ENCODE data around the gene ZFPL1.

ZFPL1 gene

DNA sequence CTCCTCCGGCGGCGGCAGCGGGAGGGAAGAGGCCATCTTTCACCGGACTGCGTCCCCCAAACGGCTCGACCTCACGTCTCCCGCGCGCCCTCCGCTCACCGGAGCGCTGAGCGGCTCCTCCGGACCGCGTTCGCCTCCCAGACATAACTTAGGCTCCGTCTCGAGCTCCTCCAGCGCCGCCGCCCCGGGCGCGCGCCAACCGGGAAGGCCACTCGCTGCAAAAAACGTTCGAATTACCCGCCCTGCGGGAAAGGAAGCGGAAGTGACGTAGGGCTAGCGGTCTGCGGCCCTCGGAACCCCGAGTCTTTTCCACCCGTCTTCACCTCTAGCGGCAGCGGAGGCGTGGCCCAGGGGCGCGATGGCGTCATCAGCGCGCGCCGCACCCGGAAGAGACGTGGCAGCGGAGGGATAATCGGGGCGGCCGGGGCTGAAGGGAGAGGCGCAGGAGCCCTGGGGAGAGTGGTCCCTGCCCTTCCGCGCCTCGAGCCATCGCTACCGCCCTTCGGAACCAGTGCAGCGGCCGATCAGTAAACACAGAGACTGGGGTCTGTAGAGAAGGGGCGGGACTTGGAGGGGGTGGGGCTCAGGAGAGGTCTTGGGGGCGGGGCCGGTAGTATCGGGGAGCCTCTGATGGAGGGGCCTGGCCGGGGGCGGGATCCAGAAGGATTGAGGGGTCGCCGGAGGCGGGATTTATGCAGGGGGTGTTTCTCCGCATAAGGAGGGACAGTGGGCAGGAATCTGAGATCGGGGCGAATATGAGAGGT, at the start of gene ZFPL1, which contains the start of gene CDCA5:
ZFPL1 (plus strand) TSS at position 389 of the 764 bp plus-strand sequence. CDS start 477 bp downstream, outside the sequence.
CDCA5 (minus strand) TSS at position 207 of the 764 bp plus-strand sequence; CDS start at position 145, 62 bp downstream.
- peaks cover 46% of the 10 kb centered on the region for H3K4me1 Mint-ChIP-seq
- peaks cover 95% of the 10 kb centered on the region for H3K36me3 Mint-ChIP-seq
- H3K27ac Mint-ChIP-seq = peak within 1 kb of the TSS; percentile 99
- DNase-seq (ENCODE audit: low spot score in 2 of 2) (peak; percentile 98 to 99), ATAC-seq (peak; percentile 93)
- H3K9me3 Mint-ChIP-seq = no peaks in the 10 kb centered on the region
- peak within 1 kb of the TSS; percentile 99 for H3K4me3 Mint-ChIP-seq

DNA sequence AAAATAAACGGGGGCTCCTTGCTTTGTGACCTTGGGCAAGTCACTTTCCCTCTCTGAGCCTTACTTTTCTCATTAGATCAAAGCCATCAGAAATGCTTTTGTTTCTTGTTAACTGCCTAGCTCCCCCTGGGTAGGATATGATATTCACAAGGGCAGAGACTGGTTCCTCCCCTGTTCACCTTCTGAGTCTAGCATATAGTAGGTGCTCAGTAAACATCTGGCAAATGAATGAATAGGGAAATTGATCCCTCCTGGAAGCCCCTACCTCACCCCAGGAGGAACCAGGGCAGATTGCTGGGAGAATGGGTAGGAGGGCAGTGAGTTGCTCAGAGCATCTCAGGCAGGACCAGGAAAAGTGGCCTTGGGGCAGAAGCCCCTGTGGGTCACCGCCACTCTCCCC, 49.6 kb upstream of the ZFPL1 start:
- no peak for ATAC-seq
- DNase-seq (ENCODE audit: low spot score in 2 of 2) = no peak
- no peak overlapping the region for H3K4me3 Mint-ChIP-seq
- no peaks in the 10 kb centered on the region for H3K4me1 Mint-ChIP-seq
- H3K27ac Mint-ChIP-seq = no peak overlapping the region
- H3K36me3 Mint-ChIP-seq = peaks cover 31% of the 10 kb centered on the region
- H3K9me3 Mint-ChIP-seq = no peaks in the 10 kb centered on the region

DNA sequence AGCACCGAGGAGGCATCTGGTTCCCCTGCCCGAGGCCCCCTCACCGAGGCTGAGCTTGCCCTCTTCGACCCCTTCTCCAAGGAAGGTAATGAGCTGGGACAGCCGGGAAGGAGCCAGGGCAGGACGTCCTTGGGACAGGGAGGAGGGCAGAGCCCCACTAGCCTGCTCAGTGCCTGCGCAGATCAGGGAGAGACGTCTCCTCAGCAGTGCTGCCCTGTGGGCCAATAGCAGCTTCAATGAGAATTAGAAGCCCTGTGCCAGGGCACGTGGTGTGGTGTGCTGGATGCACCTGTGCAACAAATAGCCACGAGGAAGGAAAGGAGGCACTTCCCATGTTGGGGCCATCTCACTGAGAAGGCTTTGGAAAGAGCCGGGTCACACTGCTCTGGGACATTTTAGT, 48.4 kb upstream of the ZFPL1 start:
- ATAC-seq = no peak
- Mint-ChIP-seq H3K36me3 (peaks cover 31% of the 10 kb centered on the region), H3K4me1 (no peaks in the 10 kb centered on the region), H3K27ac (no peak overlapping the region), H3K4me3 (no peak overlapping the region), H3K9me3 (no peaks in the 10 kb centered on the region)
- DNase-seq (ENCODE audit: low spot score in 2 of 2) = no peak

DNA sequence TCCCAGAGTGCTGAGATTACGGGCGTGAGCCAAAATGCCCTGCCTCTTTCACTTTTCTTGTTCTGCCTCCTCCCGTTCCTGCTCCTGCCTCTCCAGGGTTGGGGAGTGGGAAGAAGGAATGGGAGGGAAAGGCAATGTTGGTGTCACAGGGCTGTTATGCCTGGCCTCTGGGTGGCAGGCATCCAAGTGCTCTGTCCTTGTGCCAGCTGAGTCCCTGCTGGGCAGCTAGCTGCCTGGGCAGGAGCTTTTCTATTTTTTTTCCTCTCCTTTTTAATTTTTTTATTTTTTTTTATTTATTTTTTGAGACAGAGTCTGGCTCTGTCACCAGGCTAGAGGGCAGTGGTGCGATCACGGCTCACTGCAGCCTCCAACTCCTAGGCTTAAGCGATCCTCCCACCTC, 47.1 kb upstream of the ZFPL1 start:
- Mint-ChIP-seq H3K4me1 (no peaks in the 10 kb centered on the region), H3K4me3 (no peak overlapping the region), H3K27ac (no peak overlapping the region), H3K9me3 (no peaks in the 10 kb centered on the region), H3K36me3 (peaks cover 31% of the 10 kb centered on the region)
- ATAC-seq (no peak), DNase-seq (ENCODE audit: low spot score in 2 of 2) (no peak)

DNA sequence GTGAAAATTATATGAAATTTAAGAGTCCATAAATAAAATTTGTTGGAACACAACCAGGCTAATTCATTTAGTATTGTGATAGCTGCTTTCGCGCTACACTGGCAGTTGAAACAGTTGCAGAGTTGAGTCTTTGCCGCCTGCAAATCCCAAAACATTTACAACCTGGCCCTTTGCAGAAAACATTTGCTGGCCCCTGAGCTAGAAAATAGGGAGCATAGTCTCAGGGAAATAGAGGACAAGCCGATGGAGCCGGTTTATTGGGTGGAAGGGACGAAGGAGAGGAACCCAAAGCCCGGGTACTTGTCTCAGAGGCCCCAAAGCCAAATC, 43.5 kb upstream of the ZFPL1 start:
- H3K4me1 Mint-ChIP-seq = peaks cover 17% of the 10 kb centered on the region
- no peaks in the 10 kb centered on the region for H3K9me3 Mint-ChIP-seq
- DNase-seq (ENCODE audit: low spot score in 2 of 2) (no peak), ATAC-seq (no peak)
- H3K27ac Mint-ChIP-seq = peak overlapping the region; percentile 93
- peak overlapping the region; percentile 83 for H3K4me3 Mint-ChIP-seq
- peaks cover 33% of the 10 kb centered on the region for H3K36me3 Mint-ChIP-seq

GRCh38 chr11:65040847-65041622, 43.0 kb upstream of the ZFPL1 start, which contains the start of gene SAC3D1:
Gene SAC3D1 (plus strand): TSS chr11:65041210. CDS start chr11:65041293, 83 bp downstream.
- ATAC-seq (peak; percentile 96), DNase-seq (ENCODE audit: low spot score in 2 of 2) (peak; percentile 83 to 94)
- Mint-ChIP-seq H3K36me3 (peaks cover 27% of the 10 kb centered on the region), H3K4me1 (peaks cover 17% of the 10 kb centered on the region), H3K4me3 (peak within 1 kb of the TSS; percentile 83), H3K9me3 (no peaks in the 10 kb centered on the region), H3K27ac (peak within 1 kb of the TSS; percentile 93)

DNA sequence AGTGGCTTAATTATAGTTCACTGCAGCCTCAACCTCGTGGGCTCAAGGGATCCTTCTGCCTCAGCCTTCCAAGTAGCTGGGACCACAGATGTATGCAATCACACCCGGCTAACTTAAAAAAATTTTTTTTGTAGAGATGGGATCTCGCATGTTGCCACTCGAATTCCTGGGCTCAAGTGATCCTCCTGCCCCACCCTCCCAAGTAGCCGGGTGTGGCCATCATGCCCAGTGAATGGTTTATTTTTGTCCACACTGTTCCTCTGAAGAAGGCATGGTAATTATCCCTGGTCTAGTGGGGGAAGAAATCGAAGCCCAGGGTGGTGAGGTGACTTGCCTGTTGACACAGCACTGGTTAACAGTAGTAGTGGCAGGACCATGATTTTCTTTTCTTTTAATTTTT, 41.1 kb upstream of the ZFPL1 start:
- DNase-seq (ENCODE audit: low spot score in 2 of 2) (no peak), ATAC-seq (no peak)
- Mint-ChIP-seq H3K27ac (no peak overlapping the region), H3K9me3 (no peaks in the 10 kb centered on the region), H3K36me3 (peaks cover 14% of the 10 kb centered on the region), H3K4me1 (peaks cover 25% of the 10 kb centered on the region), H3K4me3 (peak overlapping the region; percentile 83)

GRCh38 chr11:65043881-65044501, 40.0 kb upstream of the ZFPL1 start:
- H3K36me3 Mint-ChIP-seq = peaks cover 14% of the 10 kb centered on the region
- no peak overlapping the region for H3K4me3 Mint-ChIP-seq
- no peaks in the 10 kb centered on the region for H3K9me3 Mint-ChIP-seq
- H3K4me1 Mint-ChIP-seq = peaks cover 25% of the 10 kb centered on the region
- no peak overlapping the region for H3K27ac Mint-ChIP-seq
- DNase-seq (ENCODE audit: low spot score in 2 of 2) = no peak
- ATAC-seq = no peak

GRCh38 chr11:65045061-65045460, 39.0 kb upstream of the ZFPL1 start:
- H3K4me3 Mint-ChIP-seq = no peak overlapping the region
- H3K27ac Mint-ChIP-seq = no peak overlapping the region
- no peak for ATAC-seq

GRCh38 chr11:65045728-65046127, 38.3 kb upstream of the ZFPL1 start:
- ATAC-seq = no peak
- Mint-ChIP-seq H3K27ac (no peak overlapping the region), H3K4me3 (no peak overlapping the region), H3K36me3 (peaks cover 14% of the 10 kb centered on the region), H3K4me1 (peaks cover 25% of the 10 kb centered on the region), H3K9me3 (no peaks in the 10 kb centered on the region)
- DNase-seq (ENCODE audit: low spot score in 2 of 2) = no peak

More at GRCh38 chr11:65045061-65045460, 39.0 kb upstream of the ZFPL1 start:
- Mint-ChIP-seq H3K9me3 (no peaks in the 10 kb centered on the region), H3K4me1 (peaks cover 25% of the 10 kb centered on the region), H3K36me3 (peaks cover 14% of the 10 kb centered on the region)
- DNase-seq (ENCODE audit: low spot score in 2 of 2) = no peak

DNA sequence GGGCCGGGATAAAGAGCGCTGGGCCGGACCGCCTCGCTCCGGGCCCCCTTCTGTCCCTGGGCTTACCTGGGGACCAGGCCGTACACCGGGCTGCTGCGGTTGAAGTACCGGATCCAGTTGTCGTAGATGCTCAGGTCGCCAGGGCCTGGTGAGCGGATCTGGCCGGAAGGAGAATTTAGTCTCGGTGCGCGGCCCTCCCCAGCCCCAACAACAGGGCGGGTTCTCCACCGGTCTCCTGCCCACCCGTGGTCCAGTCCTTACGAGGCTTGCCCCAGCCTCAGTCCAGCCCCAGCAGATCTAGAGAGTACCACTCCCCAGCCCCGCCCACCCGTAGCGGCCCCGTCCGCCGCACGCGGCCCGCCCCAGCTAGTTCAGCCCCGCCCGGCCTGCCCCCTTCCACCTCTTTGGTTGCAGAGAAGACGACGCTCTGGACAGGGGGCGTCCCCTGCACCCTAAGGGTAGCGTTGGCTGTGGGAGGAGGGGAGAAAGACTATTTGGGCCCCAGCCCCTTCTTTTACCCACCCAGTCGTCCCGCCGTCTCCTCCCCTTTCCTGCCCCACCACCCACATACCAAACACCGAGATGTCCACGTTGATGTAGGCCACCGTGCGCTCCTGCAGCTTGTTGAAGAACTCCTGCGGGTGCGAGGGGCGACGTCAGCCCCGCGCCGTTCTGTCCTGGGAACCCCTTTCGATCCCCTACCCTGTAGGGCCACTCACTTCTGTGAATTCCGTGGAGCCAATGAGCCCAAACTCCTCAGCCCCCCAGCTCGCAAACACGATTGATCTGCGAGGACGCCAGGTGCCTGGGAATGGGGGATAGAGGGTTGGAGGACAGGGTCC, 36.2 kb upstream of the ZFPL1 start:
- Mint-ChIP-seq H3K9me3 (no peaks in the 10 kb centered on the region), H3K27ac (peak overlapping the region; percentile 81), H3K4me3 (peak overlapping the region; percentile 68), H3K36me3 (peaks cover 14% of the 10 kb centered on the region), H3K4me1 (peaks cover 27% of the 10 kb centered on the region)
- DNase-seq (ENCODE audit: low spot score in 2 of 2) (no peak), ATAC-seq (peak; percentile 39)

DNA sequence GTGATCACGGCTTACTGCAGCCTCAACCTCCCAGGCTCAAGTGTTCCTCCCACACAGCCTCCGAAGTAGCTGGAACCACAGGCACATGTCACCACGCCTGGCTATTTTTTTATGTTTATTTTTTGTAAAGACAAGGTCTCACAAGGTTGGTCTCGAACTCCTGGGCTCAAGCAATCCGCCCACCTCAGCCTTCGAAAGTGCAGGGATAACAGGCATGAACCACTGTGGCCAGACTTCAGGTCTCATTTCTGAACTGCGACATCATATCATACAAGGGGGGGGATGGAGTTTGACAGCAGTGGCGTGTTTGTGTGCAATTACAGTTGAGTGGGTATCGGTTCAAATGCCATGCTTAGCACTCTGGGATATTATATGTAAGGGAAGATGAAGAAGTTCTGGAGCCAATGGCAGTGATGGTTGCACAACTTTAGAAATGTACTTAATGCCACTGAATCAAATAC, 32.6 kb upstream of the ZFPL1 start:
- H3K27ac Mint-ChIP-seq = no peak overlapping the region
- no peaks in the 10 kb centered on the region for H3K9me3 Mint-ChIP-seq
- H3K36me3 Mint-ChIP-seq = no peaks in the 10 kb centered on the region
- ATAC-seq (peak; percentile 58), DNase-seq (ENCODE audit: low spot score in 2 of 2) (peak in 1 of 2 donors; percentile 65)
- no peak overlapping the region for H3K4me3 Mint-ChIP-seq
- H3K4me1 Mint-ChIP-seq = peaks cover 34% of the 10 kb centered on the region

DNA sequence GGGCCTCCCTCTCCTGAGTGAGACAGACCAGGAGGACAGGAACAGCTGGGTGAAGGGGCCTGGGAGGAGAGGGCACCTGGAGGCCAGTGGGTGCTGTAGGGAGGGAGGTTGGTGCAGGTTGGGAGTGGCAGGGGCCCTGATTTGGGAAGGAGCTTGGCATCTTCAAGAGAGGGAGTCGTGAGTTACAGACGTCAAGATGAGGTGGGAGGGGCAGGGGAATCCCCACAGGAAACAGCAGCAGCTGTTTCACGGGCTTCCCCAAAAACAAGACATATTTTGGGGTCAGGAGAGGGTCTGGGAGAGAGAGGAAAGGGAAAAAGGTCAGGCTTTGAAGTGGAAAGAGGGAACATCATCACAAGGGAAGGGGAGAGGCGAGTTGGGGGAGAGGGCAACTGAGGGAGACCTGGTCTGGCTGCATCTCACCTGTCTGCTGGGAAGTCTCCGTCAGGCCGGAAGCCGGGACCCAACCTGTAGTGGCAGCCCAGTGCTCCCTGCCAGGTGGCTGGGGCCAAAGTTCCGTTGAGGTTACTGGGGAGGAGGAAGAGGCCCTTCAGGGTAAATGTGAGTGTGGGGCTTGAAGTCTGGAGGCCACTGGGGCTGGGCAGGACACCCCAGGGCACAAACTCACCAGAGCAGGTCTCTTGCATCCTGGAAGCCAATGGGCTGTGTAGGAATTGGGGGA, 30.1 kb upstream of the ZFPL1 start:
- Mint-ChIP-seq H3K4me1 (peaks cover 26% of the 10 kb centered on the region), H3K9me3 (no peaks in the 10 kb centered on the region), H3K27ac (peak overlapping the region; percentile 85), H3K4me3 (peak overlapping the region; percentile 20), H3K36me3 (no peaks in the 10 kb centered on the region)
- peak; percentile 15 for ATAC-seq
- DNase-seq (ENCODE audit: low spot score in 2 of 2) = no peak

- peaks cover 26% of the 10 kb centered on the region for H3K4me1 Mint-ChIP-seq
- no peaks in the 10 kb centered on the region for H3K36me3 Mint-ChIP-seq
- DNase-seq (ENCODE audit: low spot score in 2 of 2) (no peak), ATAC-seq (no peak)
- no peaks in the 10 kb centered on the region for H3K9me3 Mint-ChIP-seq
- no peak overlapping the region for H3K4me3 Mint-ChIP-seq
- H3K27ac Mint-ChIP-seq = no peak overlapping the region
Observed at GRCh38 chr11:65055538-65055937, 28.5 kb upstream of the ZFPL1 start.

Data from stimulated activated effector memory CD8-positive, alpha-beta T cell treated with anti-CD3 and anti-CD28 coated beads, Interleukin-12 subunit alpha, Interleukin-12 subunit beta, amount 100 ng/mL, for 72 hours (primary cell).